Measurements from ENCODE around the gene DAO. TPM values are rescaled to one million over a fixed set of nuclear protein-coding genes. Genes with fewer than 3 reads are reported as not detected.
"Not testable (repeated sequence)": the region's sequence is repeated elsewhere in the genome, so short reads cannot be mapped to it uniquely, and the experiment has no call there.

DAO gene
- polyA plus RNA-seq, 4 donors = not detected

- Histone ChIP-seq H3K36me3 (ENCODE audit: control insufficient read depth in 3 of 3, insufficient read depth in 2 of 3, low read depth in 1 of 3, low read length in 3 of 3) (peaks cover 0 to 54% (median 2%) of the 10 kb centered on the region in 3 donors), H3K4me3 (ENCODE audit: low read depth in 1 of 3, low read length in 3 of 3) (no peak overlapping the region), H3K27ac (ENCODE audit: low read depth in 1 of 3, low read length in 2 of 3) (peak overlapping the region in 1 of 3 donors; percentile 22), H3K27me3 (ENCODE audit: control insufficient read depth in 3 of 3, insufficient read depth in 3 of 3, low read length in 3 of 3) (no peaks in the 10 kb centered on the region), H3K9me3 (ENCODE audit: control insufficient read depth in 2 of 2, insufficient read depth in 1 of 2, low read depth in 1 of 2, low read length in 1 of 2) (no peaks in the 10 kb centered on the region), H3K4me1 (ENCODE audit: control insufficient read depth in 3 of 3, insufficient read depth in 2 of 3, low read depth in 1 of 3, low read length in 2 of 3) (peaks cover 0 to 19% (median 14%) of the 10 kb centered on the region in 3 donors)
- DNase-seq (no peak), FAIRE-seq (no peak)
- 89 to 95% (median 95%) methylated on average over 8 of the region's 8 CpGs for WGBS, 3 donors
Observed at GRCh38 chr12:108837239-108837638, 42.7 kb upstream of the DAO start.

DNA sequence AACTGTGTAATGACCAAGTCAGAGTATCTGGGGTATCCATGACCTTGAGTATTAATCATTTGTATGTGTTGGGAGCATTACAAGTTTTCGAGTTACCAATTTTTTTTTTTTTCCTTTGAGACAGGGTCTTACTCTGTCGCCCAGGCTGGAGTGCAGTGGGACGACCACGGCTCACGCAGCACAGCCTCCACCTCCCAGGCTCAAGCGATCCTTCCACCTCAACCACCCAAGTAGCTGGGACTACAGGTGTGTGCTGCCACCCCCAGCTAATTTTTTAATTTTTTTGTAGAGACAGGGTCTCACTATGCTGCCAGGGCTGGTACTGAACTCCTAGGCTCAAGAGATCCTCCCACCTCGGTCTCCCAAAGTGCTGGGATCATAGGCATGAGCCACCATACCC is 42.2 kb upstream of the DAO start:
- peaks cover 0 to 53% (median 2%) of the 10 kb centered on the region in 3 donors for H3K36me3 ChIP-seq (ENCODE audit: control insufficient read depth in 3 of 3, insufficient read depth in 2 of 3, low read depth in 1 of 3, low read length in 3 of 3)
- whole genome bisulfite sequencing, 3 donors = 91 to 93% (median 93%) methylated on average over 7 of the region's 7 CpGs
- FAIRE-seq = no peak
- H3K4me1 ChIP-seq (ENCODE audit: control insufficient read depth in 3 of 3, insufficient read depth in 2 of 3, low read depth in 1 of 3, low read length in 2 of 3) = peaks cover 0 to 16% (median 14%) of the 10 kb centered on the region in 3 donors
- DNase-seq = no peak
- H3K27ac ChIP-seq (ENCODE audit: low read depth in 1 of 3, low read length in 2 of 3) = peak overlapping the region; percentile 44 to 88 (median 66)
- no peak overlapping the region for H3K4me3 ChIP-seq (ENCODE audit: low read depth in 1 of 3, low read length in 3 of 3)
- H3K9me3 ChIP-seq (ENCODE audit: control insufficient read depth in 2 of 2, insufficient read depth in 1 of 2, low read depth in 1 of 2, low read length in 1 of 2) = no peaks in the 10 kb centered on the region
- no peaks in the 10 kb centered on the region for H3K27me3 ChIP-seq (ENCODE audit: control insufficient read depth in 3 of 3, insufficient read depth in 3 of 3, low read length in 3 of 3)

DNA sequence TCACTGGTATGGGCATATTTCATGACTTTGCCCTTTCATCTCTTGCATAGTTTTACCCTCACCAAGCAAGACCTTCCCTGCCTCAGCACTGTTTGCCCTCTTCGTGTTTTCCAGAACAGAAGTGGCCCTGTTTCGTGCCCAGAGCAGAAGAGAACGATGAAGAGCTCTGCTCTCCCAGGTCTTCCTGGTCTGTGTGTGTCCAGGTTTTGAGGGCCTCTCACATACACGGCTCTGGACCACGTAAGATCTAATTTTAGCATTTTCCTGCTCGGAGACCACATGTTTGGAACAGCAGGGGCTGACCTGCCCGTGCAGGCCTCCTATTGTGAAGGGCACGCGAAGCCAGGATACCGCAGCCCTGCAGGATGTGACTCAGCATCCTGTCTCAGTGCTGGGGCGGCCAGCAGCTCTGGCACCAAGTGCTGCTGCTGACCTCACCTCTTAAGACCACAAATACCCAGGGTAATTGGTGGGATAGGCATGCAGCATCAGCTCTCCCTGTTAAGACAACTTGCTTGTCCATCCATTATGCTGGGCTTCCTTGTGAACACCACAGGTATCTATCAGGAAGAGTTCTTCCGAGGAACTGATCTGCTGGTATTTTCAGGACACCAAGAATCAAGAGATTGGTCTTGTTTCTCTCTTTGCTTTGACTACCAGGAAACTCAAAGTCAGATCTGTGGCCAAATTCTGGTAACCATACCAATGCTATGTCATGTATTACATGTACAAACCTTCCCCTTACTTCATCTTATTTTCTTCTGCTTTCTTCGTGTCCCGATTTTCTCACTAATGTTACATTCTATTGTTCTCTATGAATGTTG is 41.5 kb upstream of the DAO start:
- peaks cover 0 to 11% (median 10%) of the 10 kb centered on the region in 3 donors for H3K4me1 ChIP-seq (ENCODE audit: control insufficient read depth in 3 of 3, insufficient read depth in 2 of 3, low read depth in 1 of 3, low read length in 2 of 3)
- peak; percentile 42 to 59 for DNase-seq
- WGBS, 3 donors = 52 to 81% (median 59%) methylated on average over 14 of the region's 14 CpGs

GRCh38 chr12:108839018-108839889 is 40.6 kb upstream of the DAO start:
- H3K27ac ChIP-seq (ENCODE audit: low read depth in 1 of 3, low read length in 2 of 3) = peak overlapping the region; percentile 54 to 88 (median 66)
- H3K4me1 ChIP-seq (ENCODE audit: control insufficient read depth in 3 of 3, insufficient read depth in 2 of 3, low read depth in 1 of 3, low read length in 2 of 3) = peaks cover 0 to 9% (median 8%) of the 10 kb centered on the region in 3 donors
- no peak overlapping the region for H3K4me3 ChIP-seq (ENCODE audit: low read depth in 1 of 3, low read length in 3 of 3)
- FAIRE-seq = no peak
- WGBS, 3 donors = 55 to 84% (median 76%) methylated on average over 6 of the region's 6 CpGs
- no peak for DNase-seq
- no peaks in the 10 kb centered on the region for H3K9me3 ChIP-seq (ENCODE audit: control insufficient read depth in 2 of 2, insufficient read depth in 1 of 2, low read depth in 1 of 2, low read length in 1 of 2)
- no peaks in the 10 kb centered on the region for H3K27me3 ChIP-seq (ENCODE audit: control insufficient read depth in 3 of 3, insufficient read depth in 3 of 3, low read length in 3 of 3)
- peaks cover 0 to 44% (median 0%) of the 10 kb centered on the region in 3 donors for H3K36me3 ChIP-seq (ENCODE audit: control insufficient read depth in 3 of 3, insufficient read depth in 2 of 3, low read depth in 1 of 3, low read length in 3 of 3)

More for the DNA sequence above, 41.5 kb upstream of the DAO start:
- Histone ChIP-seq H3K27me3 (ENCODE audit: control insufficient read depth in 3 of 3, insufficient read depth in 3 of 3, low read length in 3 of 3) (no peaks in the 10 kb centered on the region), H3K36me3 (ENCODE audit: control insufficient read depth in 3 of 3, insufficient read depth in 2 of 3, low read depth in 1 of 3, low read length in 3 of 3) (peaks cover 0 to 49% (median 2%) of the 10 kb centered on the region in 3 donors), H3K27ac (ENCODE audit: low read depth in 1 of 3, low read length in 2 of 3) (peak overlapping the region; percentile 54 to 88 (median 66)), H3K4me3 (ENCODE audit: low read depth in 1 of 3, low read length in 3 of 3) (no peak overlapping the region), H3K9me3 (ENCODE audit: control insufficient read depth in 2 of 2, insufficient read depth in 1 of 2, low read depth in 1 of 2, low read length in 1 of 2) (no peaks in the 10 kb centered on the region)
- FAIRE-seq = no peak

DNA sequence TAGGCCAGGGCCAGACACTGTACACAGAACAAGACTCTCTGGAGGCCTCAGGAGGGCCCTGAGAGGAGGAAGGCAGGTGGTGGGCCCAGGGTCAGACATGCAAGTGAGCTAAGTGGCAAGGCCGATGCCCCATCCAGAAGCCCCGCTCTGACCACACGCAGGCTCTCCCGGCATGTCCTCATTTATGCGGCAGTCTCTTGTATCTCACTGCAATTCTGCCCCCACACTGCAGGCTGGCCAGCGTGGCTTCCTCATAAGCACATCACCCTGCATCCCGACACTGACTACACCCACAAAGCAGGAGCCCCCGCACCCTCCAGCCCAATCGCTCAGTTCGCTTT is 40.0 kb upstream of the DAO start:
- 85 to 97% (median 92%) methylated on average over 10 of the region's 10 CpGs for WGBS, 3 donors
- peak overlapping the region; percentile 44 to 88 (median 54) for H3K27ac ChIP-seq (ENCODE audit: low read depth in 1 of 3, low read length in 2 of 3)
- no peaks in the 10 kb centered on the region for H3K27me3 ChIP-seq (ENCODE audit: control insufficient read depth in 3 of 3, insufficient read depth in 3 of 3, low read length in 3 of 3)
- peaks cover 0 to 43% (median 0%) of the 10 kb centered on the region in 3 donors for H3K36me3 ChIP-seq (ENCODE audit: control insufficient read depth in 3 of 3, insufficient read depth in 2 of 3, low read depth in 1 of 3, low read length in 3 of 3)
- H3K9me3 ChIP-seq (ENCODE audit: control insufficient read depth in 2 of 2, insufficient read depth in 1 of 2, low read depth in 1 of 2, low read length in 1 of 2) = no peaks in the 10 kb centered on the region
- H3K4me3 ChIP-seq (ENCODE audit: low read depth in 1 of 3, low read length in 3 of 3) = no peak overlapping the region
- FAIRE-seq (no peak), DNase-seq (no peak)
- H3K4me1 ChIP-seq (ENCODE audit: control insufficient read depth in 3 of 3, insufficient read depth in 2 of 3, low read depth in 1 of 3, low read length in 2 of 3) = peaks cover 0 to 9% (median 8%) of the 10 kb centered on the region in 3 donors

- 76 to 89% (median 86%) methylated on average over 20 of the region's 20 CpGs for WGBS, 3 donors
- Histone ChIP-seq H3K4me3 (ENCODE audit: low read depth in 1 of 3, low read length in 3 of 3) (no peak overlapping the region), H3K27me3 (ENCODE audit: control insufficient read depth in 3 of 3, insufficient read depth in 3 of 3, low read length in 3 of 3) (no peaks in the 10 kb centered on the region), H3K4me1 (ENCODE audit: control insufficient read depth in 3 of 3, insufficient read depth in 2 of 3, low read depth in 1 of 3, low read length in 2 of 3) (peaks cover 0 to 9% (median 8%) of the 10 kb centered on the region in 3 donors), H3K9me3 (ENCODE audit: control insufficient read depth in 2 of 2, insufficient read depth in 1 of 2, low read depth in 1 of 2, low read length in 1 of 2) (no peaks in the 10 kb centered on the region), H3K36me3 (ENCODE audit: control insufficient read depth in 3 of 3, insufficient read depth in 2 of 3, low read depth in 1 of 3, low read length in 3 of 3) (peaks cover 0 to 41% (median 0%) of the 10 kb centered on the region in 3 donors), H3K27ac (ENCODE audit: low read depth in 1 of 3, low read length in 2 of 3) (peak overlapping the region in 2 of 3 donors; percentile 12 to 88)
- FAIRE-seq = no peak
- no peak for DNase-seq
Observed at GRCh38 chr12:108840605-108841332, 39.1 kb upstream of the DAO start.

- WGBS, 3 donors = 80 to 87% (median 81%) methylated on average over 4 of the region's 4 CpGs
- H3K27ac ChIP-seq (ENCODE audit: low read depth in 1 of 3, low read length in 2 of 3); DNase-seq; H3K4me3 ChIP-seq (ENCODE audit: low read depth in 1 of 3, low read length in 3 of 3); H3K27me3 ChIP-seq (ENCODE audit: control insufficient read depth in 3 of 3, insufficient read depth in 3 of 3, low read length in 3 of 3); FAIRE-seq; H3K4me1 ChIP-seq (ENCODE audit: control insufficient read depth in 3 of 3, insufficient read depth in 2 of 3, low read depth in 1 of 3, low read length in 2 of 3); H3K9me3 ChIP-seq (ENCODE audit: control insufficient read depth in 2 of 2, insufficient read depth in 1 of 2, low read depth in 1 of 2, low read length in 1 of 2): not testable (repeated sequence)
- peaks cover 0 to 46% (median 3%) of the 10 kb centered on the region in 3 donors for H3K36me3 ChIP-seq (ENCODE audit: control insufficient read depth in 3 of 3, insufficient read depth in 2 of 3, low read depth in 1 of 3, low read length in 3 of 3)
Observed at GRCh38 chr12:108841825-108842224, 38.1 kb upstream of the DAO start.

GRCh38 chr12:108842361-108842760 is 37.5 kb upstream of the DAO start:
- Histone ChIP-seq H3K4me3 (ENCODE audit: low read depth in 1 of 3, low read length in 3 of 3) (no peak overlapping the region), H3K9me3 (ENCODE audit: control insufficient read depth in 2 of 2, insufficient read depth in 1 of 2, low read depth in 1 of 2, low read length in 1 of 2) (no peaks in the 10 kb centered on the region), H3K27ac (ENCODE audit: low read depth in 1 of 3, low read length in 2 of 3) (no peak overlapping the region), H3K4me1 (ENCODE audit: control insufficient read depth in 3 of 3, insufficient read depth in 2 of 3, low read depth in 1 of 3, low read length in 2 of 3) (peaks cover 0 to 9% (median 8%) of the 10 kb centered on the region in 3 donors), H3K36me3 (ENCODE audit: control insufficient read depth in 3 of 3, insufficient read depth in 2 of 3, low read depth in 1 of 3, low read length in 3 of 3) (peaks cover 0 to 49% (median 4%) of the 10 kb centered on the region in 3 donors), H3K27me3 (ENCODE audit: control insufficient read depth in 3 of 3, insufficient read depth in 3 of 3, low read length in 3 of 3) (no peaks in the 10 kb centered on the region)
- DNase-seq (no peak), FAIRE-seq (no peak)
- 82 to 93% (median 92%) methylated on average over 6 of the region's 6 CpGs for WGBS, 3 donors
